GM19193 (cell line): ENCODE measurements around the gene ACVR1B.

ENCODE experiments used
- POLR2A ChIP-seq: IDR thresholded peaks from 4 replicates; pipeline ENCODE4 v1.6.1; 2011; ENCODE audit not compliant: insufficient read depth, insufficient read length; ENCODE audit errors: extremely low read depth

The ACVR1B gene

DNA sequence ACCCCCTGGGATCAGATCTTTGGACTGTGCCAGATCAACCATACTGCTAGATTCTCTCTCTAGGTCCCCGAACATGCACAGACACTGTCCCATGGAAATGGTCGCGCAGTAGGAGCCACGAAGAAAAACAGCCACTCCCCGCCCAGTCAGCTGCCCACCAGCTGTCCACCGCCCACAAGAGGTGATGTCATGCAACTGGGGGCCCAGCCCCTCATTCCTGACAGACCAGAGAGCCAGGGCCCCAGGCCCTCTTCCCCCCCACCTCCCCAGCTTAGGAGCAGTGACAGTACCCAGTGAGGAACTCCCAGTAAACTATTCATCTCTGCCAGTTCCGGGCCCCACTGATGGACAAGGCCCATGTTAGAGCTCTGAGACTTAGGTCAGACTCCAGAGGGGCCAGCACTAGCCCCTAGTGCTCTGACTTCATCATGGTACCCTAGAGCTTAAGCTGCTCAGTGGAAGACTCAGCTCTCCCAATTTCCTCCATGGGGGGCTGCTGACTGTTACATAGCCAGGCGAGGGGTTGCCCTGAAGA is 51.6 kb downstream of the ACVR1B start:
- no peak for TF ChIP-seq POLR2A

GRCh38 chr12:52003591-52003990 is 52.1 kb downstream of the ACVR1B start:
- TF ChIP-seq POLR2A = no peak

- TF ChIP-seq POLR2A = no peak
Observed at GRCh38 chr12:52004042-52004648, 52.6 kb downstream of the ACVR1B start.

DNA sequence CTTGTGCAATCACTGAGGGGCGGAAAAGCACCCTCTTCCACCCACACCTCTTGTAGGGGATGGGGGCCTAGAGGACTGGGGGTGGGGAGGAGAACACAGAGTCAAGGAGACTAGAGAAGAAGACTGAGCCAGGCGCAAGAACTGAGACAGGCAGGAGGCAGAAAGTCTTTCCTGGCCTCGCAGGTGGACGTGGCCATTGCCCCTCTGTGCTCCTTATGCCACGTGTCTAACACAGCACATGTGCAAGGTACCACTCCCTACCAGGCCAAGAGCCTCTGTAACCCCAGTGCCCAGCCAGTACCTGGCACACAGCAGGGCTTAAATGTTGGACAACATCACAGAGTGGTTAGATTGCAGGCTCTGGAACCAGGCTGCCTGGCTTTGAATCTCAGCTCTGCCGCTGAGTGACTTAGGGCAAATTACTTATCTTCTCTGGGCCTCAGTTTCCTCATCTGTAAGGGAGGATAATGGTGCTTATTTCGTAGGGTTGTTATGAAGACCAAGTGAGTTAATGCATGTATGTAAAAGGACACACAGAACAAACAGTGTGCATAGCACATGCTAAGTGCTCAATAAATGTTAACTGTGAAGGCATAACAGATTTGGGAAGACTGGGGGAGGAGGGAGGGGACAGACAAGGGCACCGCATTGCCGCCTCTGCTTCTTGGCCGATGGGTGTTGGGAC is 53.9 kb downstream of the ACVR1B start:
- no peak for TF ChIP-seq POLR2A

DNA sequence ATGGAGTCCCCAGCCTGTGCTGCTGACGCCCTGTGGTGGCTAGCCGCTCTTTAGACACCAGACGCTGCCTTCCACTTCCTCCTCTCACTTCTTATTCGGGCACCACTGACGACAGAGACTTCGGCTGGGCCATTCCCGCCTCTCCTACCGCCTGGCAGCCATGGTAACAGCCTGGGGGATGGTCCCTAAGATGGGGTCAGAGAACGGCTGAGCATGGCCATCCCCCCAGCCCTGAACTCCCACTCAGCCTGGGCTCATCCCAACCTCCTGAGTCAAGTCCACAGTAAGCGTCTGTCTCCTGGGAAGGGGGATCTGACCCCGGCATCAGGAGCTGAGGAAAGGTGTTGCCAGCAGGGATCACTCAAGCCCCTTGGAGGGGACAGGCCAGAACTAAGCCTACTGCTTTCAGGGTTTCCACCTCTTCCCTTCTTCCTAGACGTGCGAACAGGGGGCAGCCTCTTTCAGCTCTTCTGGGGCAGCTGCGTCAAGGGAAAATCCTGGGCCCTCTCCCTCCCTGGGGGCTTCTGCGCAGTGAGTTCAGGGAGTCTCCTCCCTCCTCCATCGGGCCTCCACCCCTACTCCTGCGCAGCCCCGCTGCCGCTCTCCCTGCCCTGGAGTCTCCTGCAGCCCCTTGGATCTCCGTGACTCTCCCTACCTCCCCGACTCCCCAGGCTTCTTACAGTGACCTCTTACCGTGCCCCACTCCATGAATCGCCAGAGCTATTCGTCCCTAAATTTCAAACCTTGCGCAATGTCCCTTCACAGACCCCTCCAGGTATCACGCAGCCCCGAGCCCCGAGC is 54.6 kb downstream of the ACVR1B start:
- no peak for TF ChIP-seq POLR2A

DNA sequence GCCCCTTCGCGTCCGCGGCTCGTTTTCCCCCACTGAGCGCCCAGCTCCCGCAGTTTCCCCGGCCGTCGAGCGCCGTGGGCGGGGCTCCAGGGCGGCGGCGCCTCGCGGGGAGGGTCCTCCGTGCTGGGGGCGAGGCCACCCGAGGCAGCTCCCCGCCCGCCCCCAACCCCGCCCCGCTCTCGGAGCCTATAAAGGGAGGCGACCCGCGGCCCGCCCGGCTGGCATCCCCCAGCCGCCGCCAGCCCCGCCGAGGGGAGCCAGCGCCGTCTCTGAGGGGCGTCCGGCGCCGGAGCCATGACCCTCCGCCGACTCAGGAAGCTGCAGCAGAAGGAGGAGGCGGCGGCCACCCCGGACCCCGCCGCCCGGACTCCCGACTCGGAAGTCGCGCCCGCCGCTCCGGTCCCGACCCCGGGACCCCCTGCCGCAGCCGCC is 55.2 kb downstream of the ACVR1B start, which contains the start of gene TAMALIN:
Gene TAMALIN (plus strand): TSS at position 221 of the 432 bp plus-strand sequence. CDS start 74 bp downstream, at position 295.
- no peak for TF ChIP-seq POLR2A

DNA sequence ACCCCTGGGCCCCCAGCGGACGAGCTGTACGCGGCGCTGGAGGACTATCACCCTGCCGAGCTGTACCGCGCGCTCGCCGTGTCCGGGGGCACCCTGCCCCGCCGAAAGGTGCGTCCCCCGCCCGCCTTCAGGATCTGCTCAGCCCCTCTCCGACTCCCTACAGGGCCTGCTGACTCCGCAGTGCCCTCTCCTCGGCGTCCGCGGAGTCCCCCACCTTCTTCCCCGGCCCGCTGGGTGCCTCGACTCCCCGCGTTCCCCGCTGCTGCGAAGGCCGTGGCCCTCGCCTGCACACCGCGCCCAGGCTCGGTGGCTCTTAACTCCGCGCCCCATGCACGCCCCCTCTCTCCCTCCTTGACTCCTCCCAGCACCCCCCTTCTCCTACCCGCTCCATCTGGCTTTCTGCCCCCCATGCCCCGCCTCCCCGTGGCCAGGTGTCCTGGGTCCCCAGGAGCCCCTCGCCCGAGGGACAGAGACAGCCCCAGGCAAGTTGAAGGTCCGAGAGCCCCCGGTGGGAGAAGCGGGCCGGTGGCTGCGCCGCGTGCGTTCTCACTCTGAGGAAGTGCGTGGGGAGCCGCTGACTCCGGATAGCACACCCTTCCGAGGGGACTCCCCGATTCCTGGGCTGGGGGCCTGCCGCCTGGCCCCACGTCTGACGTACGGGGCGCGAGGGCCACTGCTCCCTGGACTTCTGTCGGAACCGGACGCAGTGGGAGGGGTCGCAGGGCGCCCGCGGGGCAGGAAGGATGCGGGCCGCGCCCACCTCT is 55.8 kb downstream of the ACVR1B start:
- no peak for TF ChIP-seq POLR2A

DNA sequence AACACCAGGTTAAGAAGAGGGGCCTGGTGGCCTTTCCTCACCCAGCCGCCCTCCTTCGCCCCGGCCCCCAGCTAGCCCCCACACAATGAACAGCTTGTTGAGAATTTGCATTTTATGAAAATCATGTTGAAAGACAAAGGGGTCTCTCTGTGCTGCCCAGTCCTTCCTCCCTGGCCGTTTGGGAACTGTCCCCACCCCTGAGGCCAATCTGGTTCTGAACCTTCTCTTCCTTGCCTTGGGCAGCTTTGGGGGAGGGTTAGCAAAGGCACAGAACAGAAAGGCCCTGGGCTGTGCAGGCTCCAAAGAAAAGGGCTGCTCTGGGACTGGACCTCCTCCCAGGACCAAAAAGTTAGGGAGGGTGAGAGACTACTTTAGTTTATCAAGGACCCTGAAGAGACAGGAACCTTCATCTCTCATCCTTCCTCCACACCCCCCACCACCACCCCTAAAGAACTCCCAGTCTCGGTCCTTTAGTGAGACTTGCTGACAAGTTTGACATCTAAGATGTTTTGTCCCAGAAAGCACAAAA is 56.5 kb downstream of the ACVR1B start:
- TF ChIP-seq POLR2A = no peak

- TF ChIP-seq POLR2A = no peak
Observed at GRCh38 chr12:52009081-52009751, 57.7 kb downstream of the ACVR1B start.

GRCh38 chr12:52010152-52010622 is 58.7 kb downstream of the ACVR1B start:
- TF ChIP-seq POLR2A = no peak

GRCh38 chr12:52010692-52011601 is 59.4 kb downstream of the ACVR1B start:
- no peak for TF ChIP-seq POLR2A

DNA sequence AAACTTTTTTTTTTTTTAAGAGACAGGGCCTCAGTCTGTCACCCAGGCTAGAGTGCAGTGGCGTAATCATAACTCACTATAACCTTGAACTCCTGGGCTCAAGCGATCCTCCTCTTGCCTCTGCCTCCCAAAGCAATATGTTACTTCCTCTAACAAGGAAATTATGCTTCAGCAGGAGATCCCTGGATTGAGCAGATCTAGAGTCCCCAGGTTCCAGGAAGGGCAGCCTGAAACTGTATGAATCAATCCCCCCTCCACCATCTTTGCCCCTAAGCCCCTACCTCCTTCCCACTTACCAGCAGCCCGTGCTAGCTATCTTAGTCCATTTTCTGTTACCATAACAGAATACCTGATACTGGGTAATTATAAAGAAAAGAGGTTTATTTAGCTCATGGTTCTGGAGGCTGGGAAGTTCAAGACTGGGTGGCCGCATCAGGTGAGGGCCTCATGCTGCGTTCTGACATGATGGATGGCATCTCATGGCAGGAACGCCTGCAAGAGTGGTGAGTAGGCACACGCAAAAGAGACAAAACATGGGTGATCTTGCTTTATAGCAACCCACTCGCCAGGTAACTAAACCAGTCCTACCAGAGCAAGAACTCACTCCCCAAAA is 60.2 kb downstream of the ACVR1B start:
- no peak for TF ChIP-seq POLR2A

GRCh38 chr12:52013626-52014310 is 62.3 kb downstream of the ACVR1B start:
- no peak for TF ChIP-seq POLR2A
